Measurements from ENCODE around the gene AGBL2.

Gene AGBL2

GRCh38 chr11:47616726-47617416, 98.3 kb downstream of the AGBL2 start:
- Histone ChIP-seq H3K27ac (ENCODE audit: low read depth, low read length) (no peak overlapping the region), H3K4me1 (ENCODE audit: control insufficient read depth, insufficient read depth, low read length) (no peaks in the 10 kb centered on the region), H3K36me3 (ENCODE audit: control insufficient read depth, insufficient read depth, low read length) (peaks cover 3% of the 10 kb centered on the region), H3K9ac (ENCODE audit: low read length) (no peak overlapping the region), H3K4me3 (ENCODE audit: low read length) (no peak overlapping the region), H3K27me3 (ENCODE audit: control insufficient read depth, insufficient read depth, low read length) (no peaks in the 10 kb centered on the region)

DNA sequence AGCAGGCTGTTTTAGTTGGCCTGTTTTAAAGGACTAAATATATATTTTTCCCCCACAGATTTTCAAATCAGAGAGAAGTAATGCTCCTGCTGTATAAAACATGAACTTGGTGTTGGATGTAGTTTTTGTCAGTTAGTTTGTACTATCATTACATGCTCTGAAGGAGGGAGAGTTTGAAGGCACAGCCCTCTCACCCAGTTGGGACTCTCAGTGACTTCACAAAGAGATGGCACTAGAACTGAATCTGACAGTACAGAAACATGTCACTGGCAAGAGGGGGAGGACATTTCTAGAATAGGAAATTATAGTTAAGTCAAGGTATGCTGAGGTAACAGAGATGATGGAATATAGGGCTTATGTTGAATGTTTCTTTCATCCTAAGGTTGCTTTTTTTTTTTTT, 99.9 kb downstream of the AGBL2 start:
- Histone ChIP-seq H3K36me3 (ENCODE audit: control insufficient read depth, insufficient read depth, low read length) (peaks cover 3% of the 10 kb centered on the region), H3K4me1 (ENCODE audit: control insufficient read depth, insufficient read depth, low read length) (no peaks in the 10 kb centered on the region), H3K4me3 (ENCODE audit: low read length) (no peak overlapping the region), H3K9ac (ENCODE audit: low read length) (no peak overlapping the region), H3K27me3 (ENCODE audit: control insufficient read depth, insufficient read depth, low read length) (no peaks in the 10 kb centered on the region), H3K27ac (ENCODE audit: low read depth, low read length) (no peak overlapping the region)

GRCh38 chr11:47611348-47611794, 103.8 kb downstream of the AGBL2 start:
- no peak overlapping the region for H3K4me3 ChIP-seq (ENCODE audit: low read length)
- no peak overlapping the region for H3K27ac ChIP-seq (ENCODE audit: low read depth, low read length)
- no peaks in the 10 kb centered on the region for H3K27me3 ChIP-seq (ENCODE audit: control insufficient read depth, insufficient read depth, low read length)
- no peak overlapping the region for H3K9ac ChIP-seq (ENCODE audit: low read length)
- H3K36me3 ChIP-seq (ENCODE audit: control insufficient read depth, insufficient read depth, low read length), result peaks cover 3% of the 10 kb centered on the region
- no peaks in the 10 kb centered on the region for H3K4me1 ChIP-seq (ENCODE audit: control insufficient read depth, insufficient read depth, low read length)

DNA sequence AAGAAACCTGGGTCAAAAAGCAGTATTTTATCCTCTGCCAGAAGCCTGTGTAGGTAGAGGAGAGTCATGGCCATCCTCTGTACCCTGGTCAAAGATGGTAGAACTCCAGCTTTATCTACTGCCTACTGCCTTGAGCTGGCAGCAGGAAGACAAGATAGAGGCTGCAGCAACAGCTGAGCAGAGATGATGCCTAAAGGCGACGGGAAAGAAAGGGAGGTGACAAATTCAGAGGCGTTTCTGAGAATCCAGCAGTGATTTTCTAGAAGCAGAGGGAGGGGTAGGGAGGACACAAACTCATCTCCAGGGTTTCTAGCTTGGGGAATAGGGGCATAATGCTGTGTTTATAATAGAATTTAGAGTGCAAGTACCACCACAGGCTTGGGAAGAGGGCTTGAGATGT, 105.5 kb downstream of the AGBL2 start:
- Histone ChIP-seq H3K4me1 (ENCODE audit: control insufficient read depth, insufficient read depth, low read length) (no peaks in the 10 kb centered on the region), H3K9ac (ENCODE audit: low read length) (no peak overlapping the region), H3K27me3 (ENCODE audit: control insufficient read depth, insufficient read depth, low read length) (no peaks in the 10 kb centered on the region), H3K4me3 (ENCODE audit: low read length) (no peak overlapping the region), H3K27ac (ENCODE audit: low read depth, low read length) (no peak overlapping the region), H3K36me3 (ENCODE audit: control insufficient read depth, insufficient read depth, low read length) (peaks cover 3% of the 10 kb centered on the region)

Measured in rectal smooth muscle tissue (tissue), 1 donor.